ENCODE measurements around the gene RBM23.

RBM23 gene

GRCh38 chr14:22884738-22885523, 34.0 kb downstream of the RBM23 start:
- DNase-seq: no peak

DNA sequence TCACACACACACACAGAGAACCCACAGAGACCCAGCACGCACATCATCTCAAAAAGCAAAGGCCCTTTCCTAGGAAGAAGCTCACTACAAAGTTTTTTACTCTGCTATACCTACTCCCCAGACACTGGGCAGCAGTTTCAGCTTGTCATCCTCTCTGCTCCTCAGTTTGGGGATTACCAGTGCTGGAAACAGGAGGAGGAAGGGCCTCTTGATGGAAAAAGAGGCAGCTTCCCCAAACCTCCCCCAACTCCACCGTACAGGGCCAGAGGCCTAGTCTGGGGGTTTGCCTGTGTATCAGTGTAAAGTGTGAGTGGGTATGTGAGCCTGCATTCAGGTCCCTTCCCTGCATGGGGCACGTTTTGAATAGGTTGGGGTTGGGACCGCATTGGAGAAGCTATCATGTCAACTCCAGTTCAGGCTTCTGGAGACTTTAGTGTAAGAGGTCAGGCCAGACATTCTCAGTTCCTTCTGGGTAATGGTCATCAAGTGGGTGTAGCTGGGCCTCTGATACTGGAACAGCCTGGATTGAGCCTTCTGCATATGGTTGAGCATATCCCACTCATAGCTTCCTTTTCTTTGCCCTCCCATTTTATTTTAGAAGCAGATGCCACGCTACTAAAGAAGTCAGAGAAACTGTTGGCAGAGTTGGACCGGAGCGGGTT, 34.7 kb downstream of the RBM23 start:
- DNase-seq: no peak

- peak in 1 of 14 donors; percentile 41 for DNase-seq
Observed at GRCh38 chr14:22883173-22883976, 35.6 kb downstream of the RBM23 start, which contains the start of gene REM2. TSS of gene REM2 (plus strand) at chr14:22883222. CDS start at chr14:22883288, 66 bp downstream.

DNA sequence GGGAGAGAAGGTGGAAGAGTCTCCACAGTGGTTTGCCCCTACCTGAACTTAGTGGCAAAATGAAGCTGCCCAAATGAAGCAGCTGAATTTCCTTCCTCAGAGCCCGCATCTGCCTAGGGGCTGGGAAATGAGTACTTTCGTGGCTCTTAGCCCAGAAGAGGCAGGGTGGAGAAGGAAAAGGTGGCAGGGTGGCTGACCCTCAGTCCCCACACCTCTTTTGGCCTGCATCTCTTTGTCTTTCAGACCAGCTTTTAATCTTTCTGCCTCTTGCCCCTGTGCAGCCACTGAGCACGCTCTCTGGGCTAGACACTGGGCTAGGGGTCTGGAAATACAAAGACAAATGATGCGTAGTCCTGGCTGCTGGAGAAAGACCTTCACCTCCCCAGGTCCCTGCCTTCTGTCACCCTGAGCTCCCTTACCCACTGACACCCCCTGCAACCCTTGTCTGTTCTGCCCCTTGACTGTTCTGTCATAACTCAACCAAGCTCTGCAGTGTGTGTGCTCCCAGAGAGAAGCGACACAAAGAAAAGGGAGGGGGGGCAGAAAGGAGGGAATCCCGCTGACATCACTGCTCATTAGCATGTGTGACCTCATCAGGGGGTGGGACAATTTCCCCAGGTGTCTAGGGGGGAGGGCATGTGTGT, 36.3 kb downstream of the RBM23 start:
- DNase-seq: peak in 3 of 14 donors; percentile 18 to 83 (median 32)

GRCh38 chr14:22882064-22882463, 36.9 kb downstream of the RBM23 start:
- DNase-seq: no peak

DNA sequence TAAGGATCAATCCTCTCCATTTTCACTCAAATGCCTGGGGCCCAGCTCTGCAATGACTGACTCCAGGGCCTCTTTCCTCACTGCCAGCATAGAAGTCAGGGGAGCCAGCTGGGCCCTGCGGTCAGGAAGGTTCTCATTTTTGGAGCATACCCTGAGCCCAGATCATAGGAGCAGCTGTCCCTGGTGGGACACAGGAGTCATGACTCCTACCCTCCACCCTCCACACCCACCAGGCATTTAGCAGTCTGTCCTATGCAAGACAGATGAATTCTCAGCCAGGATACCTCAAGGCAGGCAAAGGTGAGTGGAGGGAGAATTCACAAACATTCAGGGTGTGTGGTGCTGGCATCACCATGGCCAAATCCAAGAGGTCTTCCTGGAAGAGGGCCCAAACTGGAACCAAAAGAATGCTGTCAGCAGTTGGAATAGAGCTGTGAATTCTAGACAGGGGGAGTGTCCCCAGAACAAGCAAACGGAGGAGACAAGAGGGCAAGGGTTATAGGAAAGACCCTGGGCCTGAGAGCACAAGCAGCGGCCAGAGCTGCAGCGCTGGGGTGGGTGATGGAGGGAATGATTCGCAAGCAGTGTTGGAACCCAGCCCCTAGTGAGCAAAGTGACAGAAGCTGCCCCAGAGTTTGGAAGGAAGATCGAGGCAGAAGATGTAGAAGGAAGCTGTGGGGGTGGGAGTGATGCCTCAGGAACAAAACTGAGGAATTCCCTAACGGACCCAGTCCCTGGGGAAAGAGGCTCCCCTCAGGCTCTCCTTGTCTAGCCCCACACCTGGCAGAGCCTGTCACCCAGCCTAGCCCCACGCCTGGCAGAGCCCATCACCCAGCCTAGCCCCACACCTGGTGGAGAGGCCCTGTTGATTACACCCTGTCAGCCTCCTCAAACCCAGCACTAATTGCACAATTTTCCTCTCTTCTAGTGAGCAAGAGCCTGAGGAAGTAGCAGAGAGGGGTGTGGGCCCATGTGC, 40.4 kb downstream of the RBM23 start:
- no peak for DNase-seq

GRCh38 chr14:22877000-22877501, 41.9 kb downstream of the RBM23 start:
- DNase-seq: no peak

DNA sequence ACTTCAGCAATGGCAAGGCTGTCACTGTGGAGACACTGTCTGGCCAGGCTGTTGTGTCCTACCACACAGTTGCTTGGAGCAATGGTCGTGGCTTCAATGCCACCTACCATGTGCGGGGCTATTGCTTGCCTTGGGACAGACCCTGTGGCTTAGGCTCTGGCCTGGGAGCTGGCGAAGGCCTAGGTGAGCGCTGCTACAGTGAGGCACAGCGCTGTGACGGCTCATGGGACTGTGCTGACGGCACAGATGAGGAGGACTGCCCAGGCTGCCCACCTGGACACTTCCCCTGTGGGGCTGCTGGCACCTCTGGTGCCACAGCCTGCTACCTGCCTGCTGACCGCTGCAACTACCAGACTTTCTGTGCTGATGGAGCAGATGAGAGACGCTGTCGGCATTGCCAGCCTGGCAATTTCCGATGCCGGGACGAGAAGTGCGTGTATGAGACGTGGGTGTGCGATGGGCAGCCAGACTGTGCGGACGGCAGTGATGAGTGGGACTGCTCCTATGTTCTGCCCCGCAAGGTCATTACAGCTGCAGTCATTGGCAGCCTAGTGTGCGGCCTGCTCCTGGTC, 43.1 kb downstream of the RBM23 start:
- DNase-seq: no peak

GRCh38 chr14:22875003-22875747, 43.8 kb downstream of the RBM23 start:
- DNase-seq: no peak

DNA sequence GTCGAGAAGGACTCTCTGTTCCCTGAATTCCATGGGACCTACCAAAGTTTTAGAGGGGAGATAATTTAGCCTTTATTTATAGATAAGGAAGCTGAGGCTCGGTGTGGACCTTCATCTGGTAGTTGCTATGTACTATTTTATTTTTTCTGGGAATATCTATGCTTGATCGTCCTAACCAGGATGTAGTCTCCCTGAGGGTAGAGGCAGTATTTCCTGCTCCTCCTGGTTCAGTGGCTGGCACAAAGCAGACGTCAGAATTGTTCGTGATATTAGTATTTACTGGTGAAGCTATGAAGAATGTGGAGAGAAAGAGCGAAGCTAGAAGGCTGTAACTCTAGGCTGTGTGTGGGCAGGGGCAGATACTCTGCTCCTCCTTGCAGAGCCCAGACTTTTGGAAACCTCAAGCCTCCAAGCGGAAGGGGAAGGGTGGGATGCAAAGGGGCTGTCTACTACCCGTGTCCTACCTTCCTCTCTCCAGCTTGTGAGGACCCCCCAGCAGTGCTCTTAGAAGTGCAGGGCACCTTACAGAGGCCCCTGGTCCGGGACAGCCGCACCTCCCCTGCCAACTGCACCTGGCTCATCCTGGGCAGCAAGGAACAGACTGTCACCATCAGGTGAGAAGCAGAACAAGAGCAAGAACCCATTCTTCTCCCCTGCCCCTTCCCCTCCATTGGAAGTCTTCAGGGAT, 46.0 kb downstream of the RBM23 start:
- DNase-seq: no peak

GRCh38 chr14:22872033-22872832, 46.7 kb downstream of the RBM23 start:
- peak in 11 of 14 donors; percentile 30 to 79 (median 71) for DNase-seq

GRCh38 chr14:22871224-22872032, 47.5 kb downstream of the RBM23 start, which contains the start of gene LRP10:
TSS of gene LRP10 (plus strand) at chr14:22871740. CDS start at chr14:22872304, 564 bp downstream.
- DNase-seq: peak in 13 of 14 donors; percentile 44 to 91 (median 82)

DNA sequence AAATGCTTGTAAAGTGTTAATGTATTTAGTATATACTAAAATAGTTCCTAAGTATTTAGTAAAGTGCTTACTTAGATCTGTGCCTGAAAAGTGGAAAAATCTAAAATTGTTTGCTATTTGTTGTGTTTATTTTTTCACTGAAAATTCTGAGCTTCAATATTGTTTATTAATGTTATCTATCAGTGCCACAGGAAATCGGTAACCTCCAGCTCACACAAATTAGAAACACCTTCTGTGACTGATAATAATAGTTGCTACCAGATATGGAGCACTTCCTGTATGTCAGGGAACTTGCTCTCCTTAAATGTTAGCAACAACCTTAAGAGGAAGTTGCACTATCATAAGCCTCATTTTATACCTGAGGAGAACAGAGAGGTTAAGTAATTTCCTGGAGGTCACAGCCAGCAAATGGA, 48.1 kb downstream of the RBM23 start:
- DNase-seq: no peak

DNA sequence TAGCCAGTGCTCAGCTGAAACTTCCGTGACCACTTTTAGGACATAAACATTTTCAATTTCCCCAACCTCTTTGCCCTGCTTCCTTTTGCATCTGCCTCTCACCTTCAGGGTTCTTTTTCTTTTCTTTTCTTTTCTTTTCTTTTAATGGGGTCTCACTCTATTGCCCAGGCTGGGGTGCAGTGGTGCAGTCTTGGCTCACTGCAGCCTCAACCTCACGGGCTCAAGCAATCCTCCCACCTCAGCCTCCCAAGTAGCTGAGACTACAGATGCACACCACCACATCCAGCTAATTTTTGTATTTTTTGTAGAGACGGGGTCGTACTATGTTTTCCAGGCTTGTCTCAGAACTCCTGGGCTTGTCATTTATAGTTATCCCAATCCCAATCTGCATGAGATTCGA, 52.1 kb downstream of the RBM23 start:
- no peak for DNase-seq

- DNase-seq: no peak
Observed at GRCh38 chr14:22865424-22866405, 53.2 kb downstream of the RBM23 start.

GRCh38 chr14:22864979-22865378, 54.0 kb downstream of the RBM23 start:
- DNase-seq: no peak

Data from C1 segment of cervical spinal cord (tissue), 14 donors.